ENCODE measurements around the gene DKC1.
A peak's percentile ranks its signal among the peaks of the same experiment; 100 is the strongest.

GRCh38 chrX:154805696-154806091, 43.0 kb downstream of the DKC1 start:
- TF ChIP-seq EZH2 (IDR thresholded peaks at IDR 0.05) (peak; percentile 44), CTCF (IDR thresholded peaks at IDR 0.05) (no peak)
